Smooth muscle cell of trachea (primary cell): ENCODE measurements around the gene TRAPPC8. TPM values are rescaled to one million over a fixed set of nuclear protein-coding genes. Genes with fewer than 3 reads are reported as not detected.

Source experiments
- total RNA-seq: library from RNA; depleted of rRNA; stranded (reverse); fragments of >200 nt; gene quantifications from 2 replicates; pipeline ENCODE4 v1.2.1, GENCODE V29; 2014

TRAPPC8 gene, protein sequence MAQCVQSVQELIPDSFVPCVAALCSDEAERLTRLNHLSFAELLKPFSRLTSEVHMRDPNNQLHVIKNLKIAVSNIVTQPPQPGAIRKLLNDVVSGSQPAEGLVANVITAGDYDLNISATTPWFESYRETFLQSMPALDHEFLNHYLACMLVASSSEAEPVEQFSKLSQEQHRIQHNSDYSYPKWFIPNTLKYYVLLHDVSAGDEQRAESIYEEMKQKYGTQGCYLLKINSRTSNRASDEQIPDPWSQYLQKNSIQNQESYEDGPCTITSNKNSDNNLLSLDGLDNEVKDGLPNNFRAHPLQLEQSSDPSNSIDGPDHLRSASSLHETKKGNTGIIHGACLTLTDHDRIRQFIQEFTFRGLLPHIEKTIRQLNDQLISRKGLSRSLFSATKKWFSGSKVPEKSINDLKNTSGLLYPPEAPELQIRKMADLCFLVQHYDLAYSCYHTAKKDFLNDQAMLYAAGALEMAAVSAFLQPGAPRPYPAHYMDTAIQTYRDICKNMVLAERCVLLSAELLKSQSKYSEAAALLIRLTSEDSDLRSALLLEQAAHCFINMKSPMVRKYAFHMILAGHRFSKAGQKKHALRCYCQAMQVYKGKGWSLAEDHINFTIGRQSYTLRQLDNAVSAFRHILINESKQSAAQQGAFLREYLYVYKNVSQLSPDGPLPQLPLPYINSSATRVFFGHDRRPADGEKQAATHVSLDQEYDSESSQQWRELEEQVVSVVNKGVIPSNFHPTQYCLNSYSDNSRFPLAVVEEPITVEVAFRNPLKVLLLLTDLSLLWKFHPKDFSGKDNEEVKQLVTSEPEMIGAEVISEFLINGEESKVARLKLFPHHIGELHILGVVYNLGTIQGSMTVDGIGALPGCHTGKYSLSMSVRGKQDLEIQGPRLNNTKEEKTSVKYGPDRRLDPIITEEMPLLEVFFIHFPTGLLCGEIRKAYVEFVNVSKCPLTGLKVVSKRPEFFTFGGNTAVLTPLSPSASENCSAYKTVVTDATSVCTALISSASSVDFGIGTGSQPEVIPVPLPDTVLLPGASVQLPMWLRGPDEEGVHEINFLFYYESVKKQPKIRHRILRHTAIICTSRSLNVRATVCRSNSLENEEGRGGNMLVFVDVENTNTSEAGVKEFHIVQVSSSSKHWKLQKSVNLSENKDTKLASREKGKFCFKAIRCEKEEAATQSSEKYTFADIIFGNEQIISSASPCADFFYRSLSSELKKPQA (N-terminal part only)
- 52.6 and 70.5 TPM in 2 replicates for total RNA-seq

DNA sequence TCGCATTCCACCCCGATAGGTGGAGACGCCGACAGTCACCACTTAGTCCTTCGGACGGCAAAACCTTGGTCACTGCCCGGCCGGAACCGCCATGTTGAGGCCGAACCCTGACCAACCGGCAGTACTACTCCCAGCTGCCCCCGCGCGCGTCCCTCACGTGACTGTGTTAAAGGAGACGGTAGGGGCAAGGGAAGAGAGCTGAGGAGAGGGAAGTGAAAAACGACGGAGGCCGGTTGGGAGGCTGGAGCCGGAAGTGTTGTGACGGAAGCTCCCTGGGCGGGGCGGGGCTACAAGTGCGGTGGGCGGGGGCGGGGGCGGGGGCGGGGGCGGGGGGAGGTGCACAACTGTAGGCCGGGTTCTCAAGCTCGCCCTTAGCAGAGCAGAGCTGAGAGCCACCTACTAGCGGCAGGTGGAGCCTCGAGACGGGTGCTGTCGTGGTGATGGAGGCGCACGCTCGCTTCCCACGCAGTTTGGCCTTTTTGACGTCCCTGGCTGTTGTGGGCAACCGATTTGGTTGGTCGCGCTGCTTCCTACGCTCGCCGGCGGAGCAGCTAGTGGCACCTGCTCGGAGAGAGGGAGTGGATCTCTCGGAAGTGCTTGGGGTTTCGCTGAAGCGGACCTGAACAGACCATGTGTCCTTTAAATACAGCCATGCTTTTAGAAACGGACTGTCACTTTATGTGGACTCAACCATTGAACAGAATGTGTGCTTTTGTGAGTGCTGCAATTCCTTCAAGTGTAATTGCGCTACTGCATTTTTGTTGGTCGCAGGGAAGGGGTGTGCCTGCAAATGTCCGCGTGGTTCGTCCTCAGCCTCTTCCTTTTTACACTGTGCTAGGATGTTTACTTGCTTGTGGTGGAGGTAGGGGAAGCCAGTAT, at the start of gene TRAPPC8:
TSS of gene TRAPPC8 (minus strand) at position 130 of the 879 bp plus-strand sequence. CDS start 364 bp downstream, outside the sequence.

Other genes with a start within 250 kb of the TRAPPC8 start
- 0.15 and 0.17 TPM in 2 replicates for gene SLC25A52, start 182.2 kb downstream of the TRAPPC8 start, total RNA-seq
- 1.2 and 1.5 TPM in 2 replicates for gene RNF125, start 75.7 kb upstream of the TRAPPC8 start, total RNA-seq
- gene RNF138, start 148.7 kb upstream of the TRAPPC8 start, total RNA-seq, result 11.9 and 16.3 TPM in 2 replicates
- gene MEP1B, start 246.9 kb upstream of the TRAPPC8 start, total RNA-seq, result 0.17 TPM in 1 of 2 replicates, not detected in the other